HCT116 (cell line): Measurements from ENCODE around the gene CALML3. TPM values are rescaled to one million over a fixed set of nuclear protein-coding genes. Genes with fewer than 3 reads are reported as not detected.

Source experiments
- ATAC-seq: fragments of 200-7000 bp; cut with Tn5 transposase; 2 replicates; pipeline ENCODE4 v1.9.1; 2020; ENCODE audit warnings: mild to moderate bottlenecking, moderate library complexity
- BruUV-seq: library from RNA; stranded (reverse); fragments of 400-500 nt; replicated peaks from 2 replicates; lab custom pipeline; 2021; lab: Mats Ljungman, UMichigan
- CTCF ChIA-PET: fragments of 300-600 bp; sonication (Branson Sonifier 250); formaldehyde crosslinking; loops from one replicate; lab custom pipeline; 2021; ENCODE audit warnings: antibody characterized with exemption; lab: Charles Lee
- POLR2A ChIA-PET: fragments of 300-600, 350-600 bp; sonication (Branson Sonifier 250); formaldehyde crosslinking; loops from one replicate; lab custom pipeline; 2021; ENCODE audit warnings: antibody characterized with exemption; lab: Charles Lee
- RAD21 ChIA-PET, 2 experiments: fragments of 300-600 bp; sonication (Branson Sonifier 250); formaldehyde crosslinking; loops; one replicate each; lab custom pipeline; 2023; ENCODE audit warnings: low total read pairs in 2 of 2; ENCODE audit not compliant: uncharacterized antibody in 2 of 2, unreplicated experiment in 2 of 2, low non-redundant PET in 1 of 2; lab: Charles Lee
- DNase-seq: peaks from one replicate; pipeline ENCODE4 v3.0.0-alpha.2; 2010; ENCODE audit warnings: low read depth, low spot score
- H2AFZ ChIP-seq: fragments of 200-600 bp; shearing (Covaris generic), sonication (generic); 2 replicates; pipeline ENCODE4 v1.6.1; 2017; ENCODE audit warnings: low read depth, mixed run types, mixed read lengths, antibody characterized with exemption, low read length; ENCODE audit not compliant: poor library complexity, severe bottlenecking
- H3K27ac ChIP-seq: 2 replicates; pipeline ENCODE4 v1.5.1; 2012; ENCODE audit warnings: low read depth, low read length
- H3K27me3 ChIP-seq: fragments of 200-600 bp; sonication (generic); 2 replicates; pipeline ENCODE4 v1.6.1; 2016; ENCODE audit warnings: mixed run types, low read length, mixed read lengths; ENCODE audit not compliant: insufficient read depth
- H3K36me3 ChIP-seq, 2 experiments: fragments of 200-500 bp in 1 of 2; fragments of 200-600 bp in 1 of 2; sonication (Bioruptor generic) in 1 of 2; sonication (generic) in 1 of 2; 2 replicates each; pipeline versions ENCODE4 v1.5.1 to v1.6.1; 2014 to 2016; ENCODE audit warnings: low read length in 2 of 2, inconsistent platforms in 1 of 2, mixed read lengths in 1 of 2, mixed run types in 1 of 2; ENCODE audit not compliant: insufficient read depth in 2 of 2, control insufficient read depth in 1 of 2
- H3K4me1 ChIP-seq, 2 experiments: fragments of 200-600 bp in 1 of 2; sonication (generic) in 1 of 2; 2 replicates each; pipeline versions ENCODE4 v1.5.1 to v1.6.1; 2012 to 2017; ENCODE audit warnings: low read length in 2 of 2, inconsistent platforms in 1 of 2, mild to moderate bottlenecking in 1 of 2, mixed read lengths in 1 of 2, mixed run types in 1 of 2, moderate library complexity in 1 of 2; ENCODE audit not compliant: insufficient read depth in 2 of 2, control insufficient read depth in 1 of 2
- H3K4me2 ChIP-seq: fragments of 200-600 bp; sonication (generic); 2 replicates; pipeline ENCODE4 v1.6.1; 2017; ENCODE audit warnings: mixed run types, low read length, mixed read lengths
- H3K4me3 ChIP-seq, 2 experiments: fragments of 200-600 bp in 1 of 2; sonication (generic) in 1 of 2; replicated peaks in 1 of 2; 2 replicates each; pipeline ENCODE4 v1.5.1; 2011 to 2016; ENCODE audit warnings: low read length in 2 of 2, control low read depth in 1 of 2, low read depth in 1 of 2, mild to moderate bottlenecking in 1 of 2, mixed read lengths in 1 of 2, mixed run types in 1 of 2
- H3K79me2 ChIP-seq: fragments of 200-600 bp; sonication (generic); 2 replicates; pipeline ENCODE4 v1.6.1; 2017; ENCODE audit warnings: mild to moderate bottlenecking, mixed run types, low read length, moderate library complexity, mixed read lengths; ENCODE audit not compliant: insufficient read depth
- H3K9ac ChIP-seq: fragments of 200-600 bp; sonication (generic); 2 replicates; pipeline ENCODE4 v1.6.1; 2016; ENCODE audit warnings: low read length, mixed read lengths
- H3K9me2 ChIP-seq: fragments of 200-600 bp; sonication (generic), shearing (Covaris generic); 2 replicates; pipeline ENCODE4 v1.6.1; 2017; ENCODE audit warnings: mixed run types, mild to moderate bottlenecking, moderate library complexity; ENCODE audit not compliant: insufficient read depth
- H3K9me3 ChIP-seq, 2 experiments: fragments of 200-500 bp in 1 of 2; fragments of 200-600 bp in 1 of 2; sonication (Bioruptor generic) in 1 of 2; sonication (generic) in 1 of 2; 2 replicates each; pipeline ENCODE4 v1.6.1; 2014 to 2017; ENCODE audit warnings: low read length in 2 of 2, mixed read lengths in 2 of 2, inconsistent platforms in 1 of 2, low read depth in 1 of 2, mild to moderate bottlenecking in 1 of 2, mixed run types in 1 of 2, moderate library complexity in 1 of 2; ENCODE audit not compliant: control insufficient read depth in 1 of 2, insufficient read depth in 1 of 2
- H4K20me1 ChIP-seq: fragments of 200-600 bp; sonication (generic), shearing (Covaris generic); 2 replicates; pipeline ENCODE4 v1.6.1; 2017; ENCODE audit warnings: mixed run types, mild to moderate bottlenecking, moderate library complexity; ENCODE audit not compliant: insufficient read depth
- CBX3 ChIP-seq: IDR thresholded peaks from 2 replicates; pipeline ENCODE4 v1.6.1; 2012; ENCODE audit warnings: low read depth
- ELF1 ChIP-seq: IDR thresholded peaks from 2 replicates; pipeline ENCODE4 v1.6.1; 2012; ENCODE audit warnings: low read depth, borderline replicate concordance
- EZH2 ChIP-seq: fragments of 200-600 bp; sonication (generic); IDR thresholded peaks from 2 replicates; pipeline ENCODE4 v1.6.1; 2017; ENCODE audit warnings: antibody characterized with exemption, mixed run types
- EZH2phosphoT487 ChIP-seq: fragments of 200-600 bp; IDR thresholded peaks from 2 replicates; pipeline ENCODE4 v1.6.1; 2018; ENCODE audit warnings: antibody characterized with exemption, borderline replicate concordance
- FOSL1 ChIP-seq: IDR thresholded peaks from 2 replicates; pipeline ENCODE4 v1.6.1; 2012; ENCODE audit warnings: low read depth
- JUND ChIP-seq: IDR thresholded peaks from 2 replicates; pipeline ENCODE4 v1.6.1; 2012
- POLR2A ChIP-seq: IDR thresholded peaks from 2 replicates; pipeline ENCODE4 v1.7.0; 2011; ENCODE audit warnings: borderline replicate concordance; ENCODE audit not compliant: insufficient read depth, insufficient read length; ENCODE audit errors: extremely low read depth
- POLR2AphosphoS5 ChIP-seq: IDR thresholded peaks from 2 replicates; pipeline ENCODE4 v1.6.1; 2011; ENCODE audit warnings: mild to moderate bottlenecking, low read depth, low read length, moderate library complexity
- RAD21 ChIP-seq: IDR thresholded peaks from 2 replicates; pipeline ENCODE4 v1.6.1; 2012; ENCODE audit warnings: low read depth, mild to moderate bottlenecking
- SIN3A ChIP-seq: IDR thresholded peaks from 2 replicates; pipeline ENCODE4 v1.6.1; 2012; ENCODE audit warnings: low read depth
- SP1 ChIP-seq: IDR thresholded peaks from 2 replicates; pipeline ENCODE4 v1.6.1; 2012; ENCODE audit warnings: low read depth
- SRF ChIP-seq: IDR thresholded peaks from 2 replicates; pipeline ENCODE4 v1.6.1; 2012; ENCODE audit warnings: low read depth
- TCF7L2 ChIP-seq: IDR thresholded peaks from 2 replicates; pipeline ENCODE4 v1.7.0; 2011; ENCODE audit warnings: borderline replicate concordance, inconsistent platforms; ENCODE audit not compliant: insufficient read depth, insufficient read length; ENCODE audit errors: extremely low read depth
- YY1 ChIP-seq: IDR thresholded peaks from 2 replicates; pipeline ENCODE4 v1.6.1; 2011; ENCODE audit warnings: low read length, low read depth, moderate library complexity, mild to moderate bottlenecking; ENCODE audit not compliant: insufficient replicate concordance; ENCODE audit errors: extremely low read depth
- ZFX ChIP-seq: fragments of 450-650 bp; IDR thresholded peaks from 2 replicates; pipeline ENCODE4 v1.6.1; 2017
- ZNF274 ChIP-seq: fragments of 200-500 bp; sonication (Bioruptor generic); IDR thresholded peaks from 2 replicates; pipeline ENCODE4 v1.6.1; 2014; ENCODE audit warnings: mild to moderate bottlenecking, low read depth, low read length, inconsistent platforms
- intact Hi-C: fragments of 100-400 bp; cut with micrococcal nuclease; formaldehyde crosslinking; loops from 2 replicates; pipeline ENCODE4 v1.10.0; 2022
- total RNA-seq: library from RNA; stranded (reverse); gene quantifications from one replicate; pipeline ENCODE4 v1.2.1, GENCODE V29; 2021; ENCODE audit not compliant: unreplicated experiment
- TF ChIP-seq, protein P1 (sequence below): IDR thresholded peaks from 2 replicates; pipeline ENCODE4 v1.6.1; 2012; ENCODE audit warnings: low read depth
- TF ChIP-seq, protein P2 (sequence below): IDR thresholded peaks from 2 replicates; pipeline ENCODE4 v1.6.1; 2011; ENCODE audit warnings: mild to moderate bottlenecking, low read length, moderate library complexity; ENCODE audit not compliant: insufficient replicate concordance; ENCODE audit errors: extremely low read depth
- TF ChIP-seq, protein P3 (sequence below): IDR thresholded peaks from 2 replicates; pipeline ENCODE4 v1.6.1; 2012
- TF ChIP-seq, protein P4 (sequence below): IDR thresholded peaks from 2 replicates; pipeline ENCODE4 v1.6.1; 2012

CALML3 gene
- total RNA-seq, 1 experiment from 2014 or later: not detected

DNA sequence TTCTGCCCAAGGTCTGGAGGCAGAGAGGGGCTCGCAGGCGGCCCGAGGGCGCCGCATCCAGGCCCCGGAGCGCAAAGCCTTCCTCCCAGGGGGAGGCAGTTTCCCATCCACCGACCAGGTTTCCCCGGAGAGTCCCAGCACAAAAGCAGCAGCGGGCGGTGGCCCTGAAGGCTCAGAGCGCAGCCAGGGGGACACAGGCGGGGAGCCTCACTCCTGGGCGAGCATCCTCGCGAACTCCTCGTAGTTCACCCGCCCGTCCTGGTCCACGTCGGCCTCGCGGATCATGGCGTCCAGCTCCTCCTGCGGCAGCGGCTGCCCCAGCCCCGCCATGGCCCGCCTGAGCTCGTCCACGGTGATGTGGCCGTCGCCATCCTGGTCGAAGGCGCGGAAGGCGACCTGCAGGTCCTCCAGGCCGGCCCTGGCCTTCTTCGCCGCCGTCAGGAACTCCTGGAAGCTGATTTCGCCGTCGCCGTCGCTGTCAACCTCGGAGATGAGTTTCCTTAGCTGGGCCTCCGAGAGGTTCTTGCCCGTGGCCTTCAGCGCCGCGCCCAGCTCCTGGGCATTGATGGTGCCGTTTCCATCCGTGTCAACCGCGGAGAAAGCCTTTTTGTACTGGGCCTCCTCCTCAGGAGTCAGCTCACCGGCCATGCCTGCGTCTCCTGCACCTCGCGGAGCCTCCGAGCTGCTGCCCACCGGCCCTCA, 25.8 kb upstream of the CALML3 start:
- ChIA-PET CTCF (no interaction called here), RAD21 (no interaction called here), POLR2A (no interaction called here)
- H4K20me1 ChIP-seq: no peaks in the 10 kb centered on the region
- peaks cover 24% of the 10 kb centered on the region; the same call in 1 of the 2 replicates for H3K27me3 ChIP-seq
- TF ChIP-seq SIN3A: no peak
- no peak for TF ChIP-seq JUND
- TF ChIP-seq SP1: no peak
- TF ChIP-seq RAD21: no peak
- no peak for TF ChIP-seq FOSL1
- TF ChIP-seq, protein P1, sequence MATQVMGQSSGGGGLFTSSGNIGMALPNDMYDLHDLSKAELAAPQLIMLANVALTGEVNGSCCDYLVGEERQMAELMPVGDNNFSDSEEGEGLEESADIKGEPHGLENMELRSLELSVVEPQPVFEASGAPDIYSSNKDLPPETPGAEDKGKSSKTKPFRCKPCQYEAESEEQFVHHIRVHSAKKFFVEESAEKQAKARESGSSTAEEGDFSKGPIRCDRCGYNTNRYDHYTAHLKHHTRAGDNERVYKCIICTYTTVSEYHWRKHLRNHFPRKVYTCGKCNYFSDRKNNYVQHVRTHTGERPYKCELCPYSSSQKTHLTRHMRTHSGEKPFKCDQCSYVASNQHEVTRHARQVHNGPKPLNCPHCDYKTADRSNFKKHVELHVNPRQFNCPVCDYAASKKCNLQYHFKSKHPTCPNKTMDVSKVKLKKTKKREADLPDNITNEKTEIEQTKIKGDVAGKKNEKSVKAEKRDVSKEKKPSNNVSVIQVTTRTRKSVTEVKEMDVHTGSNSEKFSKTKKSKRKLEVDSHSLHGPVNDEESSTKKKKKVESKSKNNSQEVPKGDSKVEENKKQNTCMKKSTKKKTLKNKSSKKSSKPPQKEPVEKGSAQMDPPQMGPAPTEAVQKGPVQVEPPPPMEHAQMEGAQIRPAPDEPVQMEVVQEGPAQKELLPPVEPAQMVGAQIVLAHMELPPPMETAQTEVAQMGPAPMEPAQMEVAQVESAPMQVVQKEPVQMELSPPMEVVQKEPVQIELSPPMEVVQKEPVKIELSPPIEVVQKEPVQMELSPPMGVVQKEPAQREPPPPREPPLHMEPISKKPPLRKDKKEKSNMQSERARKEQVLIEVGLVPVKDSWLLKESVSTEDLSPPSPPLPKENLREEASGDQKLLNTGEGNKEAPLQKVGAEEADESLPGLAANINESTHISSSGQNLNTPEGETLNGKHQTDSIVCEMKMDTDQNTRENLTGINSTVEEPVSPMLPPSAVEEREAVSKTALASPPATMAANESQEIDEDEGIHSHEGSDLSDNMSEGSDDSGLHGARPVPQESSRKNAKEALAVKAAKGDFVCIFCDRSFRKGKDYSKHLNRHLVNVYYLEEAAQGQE: no peak
- TF ChIP-seq SRF: no peak
- TF ChIP-seq, protein P2, sequence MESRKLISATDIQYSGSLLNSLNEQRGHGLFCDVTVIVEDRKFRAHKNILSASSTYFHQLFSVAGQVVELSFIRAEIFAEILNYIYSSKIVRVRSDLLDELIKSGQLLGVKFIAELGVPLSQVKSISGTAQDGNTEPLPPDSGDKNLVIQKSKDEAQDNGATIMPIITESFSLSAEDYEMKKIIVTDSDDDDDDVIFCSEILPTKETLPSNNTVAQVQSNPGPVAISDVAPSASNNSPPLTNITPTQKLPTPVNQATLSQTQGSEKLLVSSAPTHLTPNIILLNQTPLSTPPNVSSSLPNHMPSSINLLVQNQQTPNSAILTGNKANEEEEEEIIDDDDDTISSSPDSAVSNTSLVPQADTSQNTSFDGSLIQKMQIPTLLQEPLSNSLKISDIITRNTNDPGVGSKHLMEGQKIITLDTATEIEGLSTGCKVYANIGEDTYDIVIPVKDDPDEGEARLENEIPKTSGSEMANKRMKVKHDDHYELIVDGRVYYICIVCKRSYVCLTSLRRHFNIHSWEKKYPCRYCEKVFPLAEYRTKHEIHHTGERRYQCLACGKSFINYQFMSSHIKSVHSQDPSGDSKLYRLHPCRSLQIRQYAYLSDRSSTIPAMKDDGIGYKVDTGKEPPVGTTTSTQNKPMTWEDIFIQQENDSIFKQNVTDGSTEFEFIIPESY: no peak
- TF ChIP-seq EZH2phosphoT487: no peak
- TF ChIP-seq CBX3: no peak
- no peak for TF ChIP-seq TCF7L2
- no peak for TF ChIP-seq ZNF274
- no peak for TF ChIP-seq POLR2A
- TF ChIP-seq, protein P3, sequence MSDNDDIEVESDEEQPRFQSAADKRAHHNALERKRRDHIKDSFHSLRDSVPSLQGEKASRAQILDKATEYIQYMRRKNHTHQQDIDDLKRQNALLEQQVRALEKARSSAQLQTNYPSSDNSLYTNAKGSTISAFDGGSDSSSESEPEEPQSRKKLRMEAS: no peak
- no peak for TF ChIP-seq ELF1
- no peak for TF ChIP-seq POLR2AphosphoS5
- no peak for TF ChIP-seq YY1
- TF ChIP-seq, protein P4, sequence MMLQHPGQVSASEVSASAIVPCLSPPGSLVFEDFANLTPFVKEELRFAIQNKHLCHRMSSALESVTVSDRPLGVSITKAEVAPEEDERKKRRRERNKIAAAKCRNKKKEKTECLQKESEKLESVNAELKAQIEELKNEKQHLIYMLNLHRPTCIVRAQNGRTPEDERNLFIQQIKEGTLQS: no peak
- no peak for TF ChIP-seq ZFX
- no peak for TF ChIP-seq EZH2
- no peak overlapping the region for H3K9ac ChIP-seq
- no peaks in the 10 kb centered on the region for H3K79me2 ChIP-seq
- ATAC-seq (no peak), DNase-seq (no peak)
- H3K36me3 ChIP-seq: no peaks in the 10 kb centered on the region
- H3K27ac ChIP-seq: no peak overlapping the region
- intact Hi-C loops: no loop called here
- H3K4me2 ChIP-seq: no peak overlapping the region
- H2AFZ ChIP-seq: no peak overlapping the region
- peaks cover 0 to 3% of the 10 kb centered on the region in 2 experiments; a peak in 1 of 4 replicates for H3K4me1 ChIP-seq
- H3K9me3 ChIP-seq: no peaks in the 10 kb centered on the region
- no peak overlapping the region for H3K4me3 ChIP-seq
- H3K9me2 ChIP-seq: no peaks in the 10 kb centered on the region
- BruUV-seq: no TSS peak
